Sigmoid colon (tissue), 4 donors: Measurements from ENCODE around the gene COBLL1.

Experiments
- EP300 ChIP-seq, 4 donors: sonication (generic); formaldehyde crosslinking; IDR thresholded peaks; one replicate each; pipeline ENCODE4 v1.6.1; 2017; ENCODE audit warnings: antibody characterized with exemption in 4 of 4
- POLR2A ChIP-seq, 2 donors: fragments of 450-650 bp; IDR thresholded peaks; one replicate each; pipeline ENCODE4 v1.6.1; 2016; ENCODE audit warnings: antibody characterized with exemption in 2 of 2, mild to moderate bottlenecking in 2 of 2, moderate library complexity in 2 of 2
- POLR2AphosphoS5 ChIP-seq, 4 donors: sonication (generic); formaldehyde crosslinking; IDR thresholded peaks; one replicate each; pipeline ENCODE4 v1.6.1; 2017; ENCODE audit warnings: antibody characterized with exemption in 4 of 4
- TF ChIP-seq, protein P1 (sequence below), 4 experiments: fragments of 450-650 bp in 3 of 4; fragments of 200-600 bp in 1 of 4; IDR thresholded peaks; one replicate each; pipeline ENCODE4 v1.5.1; 2016 to 2019; ENCODE audit warnings: antibody characterized with exemption in 4 of 4, mild to moderate bottlenecking in 3 of 4, moderate library complexity in 2 of 4

GRCh38 chr2:164875334-164876205 is 33.9 kb upstream of the COBLL1 start:
- TF ChIP-seq, protein P1, sequence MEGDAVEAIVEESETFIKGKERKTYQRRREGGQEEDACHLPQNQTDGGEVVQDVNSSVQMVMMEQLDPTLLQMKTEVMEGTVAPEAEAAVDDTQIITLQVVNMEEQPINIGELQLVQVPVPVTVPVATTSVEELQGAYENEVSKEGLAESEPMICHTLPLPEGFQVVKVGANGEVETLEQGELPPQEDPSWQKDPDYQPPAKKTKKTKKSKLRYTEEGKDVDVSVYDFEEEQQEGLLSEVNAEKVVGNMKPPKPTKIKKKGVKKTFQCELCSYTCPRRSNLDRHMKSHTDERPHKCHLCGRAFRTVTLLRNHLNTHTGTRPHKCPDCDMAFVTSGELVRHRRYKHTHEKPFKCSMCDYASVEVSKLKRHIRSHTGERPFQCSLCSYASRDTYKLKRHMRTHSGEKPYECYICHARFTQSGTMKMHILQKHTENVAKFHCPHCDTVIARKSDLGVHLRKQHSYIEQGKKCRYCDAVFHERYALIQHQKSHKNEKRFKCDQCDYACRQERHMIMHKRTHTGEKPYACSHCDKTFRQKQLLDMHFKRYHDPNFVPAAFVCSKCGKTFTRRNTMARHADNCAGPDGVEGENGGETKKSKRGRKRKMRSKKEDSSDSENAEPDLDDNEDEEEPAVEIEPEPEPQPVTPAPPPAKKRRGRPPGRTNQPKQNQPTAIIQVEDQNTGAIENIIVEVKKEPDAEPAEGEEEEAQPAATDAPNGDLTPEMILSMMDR (IDR thresholded peaks at IDR 0.05), result no peak
- TF ChIP-seq POLR2A (IDR thresholded peaks at IDR 0.05), result no peak
- TF ChIP-seq EP300 (IDR thresholded peaks at IDR 0.05), result no peak
- TF ChIP-seq POLR2AphosphoS5 (IDR thresholded peaks at IDR 0.05), result no peak
